ENCODE measurements around the gene MTHFD2L.
"Not testable (repeated sequence)": the region's sequence is repeated elsewhere in the genome, so short reads cannot be mapped to it uniquely, and the experiment has no call there.

MTHFD2L gene

DNA sequence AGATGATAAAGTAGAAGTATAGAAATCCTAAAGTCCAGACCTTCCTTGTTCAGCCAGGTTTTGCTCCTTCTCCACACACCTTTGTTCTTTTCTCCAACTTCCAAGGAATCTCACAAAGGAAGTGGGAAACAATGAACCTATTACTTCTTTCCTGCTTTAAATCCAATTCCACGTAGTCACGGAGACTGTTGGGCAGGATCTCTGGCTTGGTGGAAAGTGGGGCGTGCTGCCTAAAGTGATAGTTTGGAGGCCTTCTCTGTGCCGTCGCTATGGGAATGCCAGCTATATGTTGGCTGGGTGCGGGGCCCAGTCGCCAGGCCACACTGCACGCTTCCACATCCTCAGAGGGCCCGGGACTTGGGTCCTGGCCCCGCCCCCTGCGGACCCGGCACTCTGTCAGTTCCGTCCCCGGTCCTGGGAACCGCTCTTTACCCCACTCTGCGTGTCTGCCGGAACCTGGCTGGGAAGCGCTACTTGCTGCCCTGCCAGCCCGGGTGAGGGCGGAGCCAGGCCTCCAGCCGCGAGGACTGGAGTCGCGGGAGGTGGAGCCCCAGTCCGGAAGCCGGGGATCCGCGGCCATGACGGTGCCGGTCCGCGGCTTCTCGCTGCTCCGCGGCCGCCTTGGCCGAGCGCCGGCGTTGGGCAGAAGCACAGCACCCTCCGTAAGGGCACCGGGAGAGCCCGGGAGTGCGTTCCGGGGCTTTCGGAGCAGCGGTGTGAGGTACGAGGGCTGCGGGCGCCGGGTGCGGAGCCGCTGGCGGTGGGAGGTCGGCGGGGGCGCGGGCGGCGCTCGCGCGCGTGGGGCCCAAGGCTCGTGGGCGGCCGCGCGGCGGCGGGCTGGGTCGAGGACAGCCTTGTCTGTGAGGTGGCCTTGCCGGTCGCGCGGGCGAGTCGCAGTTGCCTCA is at the start of gene MTHFD2L:
MTHFD2L (plus strand) TSS at position 558 of the 905 bp plus-strand sequence; CDS start at position 579, 21 bp downstream.
- DNase-seq (ENCODE audit: low spot score), result peak; percentile 90

DNA sequence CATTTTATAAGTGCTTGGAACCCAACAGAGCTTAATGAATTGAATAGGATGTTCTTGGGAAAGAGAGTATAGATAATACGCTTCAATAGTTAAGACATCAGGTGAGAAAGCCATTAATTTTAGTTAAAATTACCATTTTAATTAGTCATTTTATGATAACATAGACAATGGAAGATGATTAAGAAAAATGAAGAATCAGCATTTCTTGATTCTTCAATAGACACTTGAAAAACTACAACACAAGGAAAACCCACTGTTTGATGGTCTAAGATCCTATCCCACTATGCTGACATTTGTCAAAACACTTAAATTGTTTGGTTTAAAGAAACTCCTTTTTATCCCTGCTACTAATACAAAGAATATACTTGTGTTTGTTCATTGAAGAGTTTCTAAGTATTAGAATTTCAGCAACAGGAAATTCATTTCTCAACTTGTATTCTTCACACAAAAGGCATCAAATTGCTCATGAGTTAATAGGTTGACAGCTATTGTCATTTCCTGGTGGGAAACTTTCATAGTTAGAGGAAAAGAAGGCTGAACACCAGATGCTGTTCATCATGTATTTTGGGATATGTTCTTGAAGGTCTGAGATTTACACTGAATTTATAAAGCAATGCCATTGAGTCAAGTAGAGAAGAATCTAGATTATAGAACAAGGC is 49.3 kb upstream of the MTHFD2L start:
- no peak for DNase-seq (ENCODE audit: low spot score)

DNA sequence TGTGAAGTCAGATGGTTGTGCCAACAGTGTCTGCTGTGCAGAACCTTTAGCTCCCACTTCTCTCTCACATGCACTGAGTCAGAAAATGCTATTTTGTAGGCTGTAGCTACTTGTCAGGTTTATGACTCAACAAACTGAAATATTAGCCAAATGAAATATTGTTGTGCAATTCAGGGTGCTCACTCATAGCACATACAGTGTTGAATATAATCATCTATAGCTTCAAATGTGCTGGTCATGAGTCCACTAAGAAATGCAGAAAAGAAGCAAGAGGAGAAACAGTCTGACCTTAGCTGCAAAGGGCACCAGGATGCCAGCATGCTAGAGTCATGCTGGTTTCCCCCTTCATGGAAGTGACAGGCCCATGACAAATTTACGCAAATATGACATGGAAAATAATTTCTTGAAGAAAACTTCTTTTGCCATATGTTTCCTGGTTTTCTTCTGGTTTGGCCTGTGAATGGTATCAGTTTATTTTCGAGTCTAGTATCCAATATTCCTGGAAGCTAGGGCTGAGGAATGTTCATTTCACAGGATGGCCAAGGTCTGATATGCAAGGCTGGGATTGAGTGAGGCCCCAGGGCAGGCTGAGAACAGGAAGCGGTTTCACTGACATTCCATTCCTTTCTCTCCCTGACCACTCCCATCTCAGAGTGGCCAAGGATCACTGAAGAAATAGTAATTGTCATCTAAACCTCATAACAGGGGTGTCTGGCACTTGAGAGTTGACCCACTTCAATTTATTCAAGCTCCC is 48.6 kb upstream of the MTHFD2L start:
- peak; percentile 96 for DNase-seq (ENCODE audit: low spot score)

DNA sequence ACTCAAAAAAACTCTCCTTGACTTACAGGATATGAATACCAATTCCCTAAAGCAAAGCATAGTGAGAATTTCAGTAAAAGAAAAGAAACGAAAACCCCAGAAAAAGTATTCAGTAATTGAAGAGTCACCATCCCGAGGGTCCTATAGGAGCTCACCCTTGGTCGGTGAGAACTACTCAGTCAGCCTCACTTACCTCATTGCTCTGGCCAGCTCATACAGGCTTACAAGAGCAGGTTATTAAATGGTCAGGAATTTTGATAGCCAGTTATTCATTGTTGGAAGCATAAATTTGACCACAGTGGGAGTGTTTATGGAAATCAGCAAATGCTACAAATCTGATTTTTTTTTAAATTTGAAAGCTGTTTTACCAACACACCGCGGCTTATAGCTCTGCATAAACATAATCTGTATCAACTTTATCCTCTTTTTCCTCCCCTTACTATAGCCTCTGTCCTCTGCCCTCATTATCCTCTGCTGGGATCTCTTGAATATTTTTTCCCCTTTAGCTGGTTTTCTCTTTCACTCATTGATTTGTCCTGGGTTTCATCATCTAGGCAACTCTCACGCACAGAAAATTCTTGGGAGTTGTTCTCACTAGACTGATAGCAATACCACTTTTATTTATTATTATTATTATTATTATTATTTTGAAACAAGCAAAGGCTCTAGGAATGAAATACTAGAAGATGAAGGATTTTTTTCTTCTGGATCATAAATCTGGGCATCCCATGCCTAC is 47.9 kb upstream of the MTHFD2L start:
- DNase-seq (ENCODE audit: low spot score), result peak; percentile 75

DNA sequence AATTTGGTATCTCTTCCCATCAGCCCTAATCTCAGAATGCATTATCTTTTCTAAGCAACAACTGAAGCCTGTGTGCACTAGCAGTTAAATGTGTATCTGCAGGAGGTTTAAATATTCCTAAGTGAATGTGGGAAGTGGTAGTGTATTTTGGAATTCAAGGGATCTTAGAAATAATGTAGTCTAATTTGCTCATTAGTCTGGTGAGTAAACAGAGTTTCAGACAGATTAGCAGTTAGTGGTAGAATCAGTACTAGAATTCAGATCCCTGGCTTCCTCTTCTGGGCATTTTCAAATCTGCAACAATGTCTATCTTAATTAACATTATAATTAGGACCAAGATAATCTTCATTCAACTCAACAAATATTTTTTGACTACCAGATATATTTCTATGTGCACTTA is 47.2 kb upstream of the MTHFD2L start:
- DNase-seq (ENCODE audit: low spot score), result no peak

DNA sequence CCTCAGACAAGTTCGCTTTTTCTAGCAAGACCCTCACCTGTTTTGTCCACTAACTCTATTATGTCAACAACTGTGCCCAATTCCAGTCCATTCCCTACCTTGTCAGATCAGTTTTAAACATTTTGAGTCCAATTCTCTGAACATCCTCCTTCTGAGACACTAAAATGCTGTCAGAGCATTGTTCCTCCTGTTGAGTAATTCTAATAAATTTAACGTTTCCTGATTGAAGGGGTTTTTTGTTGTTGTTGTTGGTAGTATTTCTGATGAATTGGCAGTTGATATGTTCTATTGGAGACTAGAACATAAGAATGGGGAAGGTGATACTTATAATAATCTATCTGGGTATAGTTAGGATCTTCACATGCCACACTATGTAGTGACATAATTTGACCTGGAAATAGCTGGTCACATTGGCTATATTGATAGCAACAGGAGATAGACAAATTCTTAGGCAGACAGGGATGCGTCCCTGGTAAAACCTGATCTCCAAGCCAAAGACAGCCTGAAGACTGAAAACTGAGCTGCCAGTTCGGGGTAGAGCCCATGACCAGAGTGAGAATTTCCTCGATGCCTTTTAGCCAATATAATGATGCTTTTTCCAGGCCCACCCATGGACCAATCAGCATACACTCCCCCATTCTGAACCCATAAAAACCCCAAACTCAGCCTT is 46.5 kb upstream of the MTHFD2L start:
- no peak for DNase-seq (ENCODE audit: low spot score)

DNA sequence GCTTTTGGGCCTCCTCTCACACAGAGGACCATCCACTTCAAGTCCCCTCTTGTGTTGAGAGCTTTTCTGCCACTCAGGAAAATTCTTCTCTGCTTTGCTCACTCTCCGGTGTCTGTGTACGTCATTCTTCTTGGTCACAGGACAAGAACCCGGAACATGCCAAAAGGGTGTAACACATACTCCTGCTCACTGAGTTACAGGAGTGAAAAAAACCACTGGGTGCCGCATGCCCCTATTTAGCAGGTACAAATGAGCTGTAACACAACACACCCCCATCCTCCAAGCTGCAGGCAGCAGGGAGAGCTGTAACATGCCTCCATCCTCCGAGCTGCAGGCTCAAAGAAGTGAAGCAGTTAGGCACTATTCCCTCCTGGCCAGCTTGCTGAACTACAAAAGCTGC is 45.9 kb upstream of the MTHFD2L start:
- DNase-seq (ENCODE audit: low spot score), result no peak

DNA sequence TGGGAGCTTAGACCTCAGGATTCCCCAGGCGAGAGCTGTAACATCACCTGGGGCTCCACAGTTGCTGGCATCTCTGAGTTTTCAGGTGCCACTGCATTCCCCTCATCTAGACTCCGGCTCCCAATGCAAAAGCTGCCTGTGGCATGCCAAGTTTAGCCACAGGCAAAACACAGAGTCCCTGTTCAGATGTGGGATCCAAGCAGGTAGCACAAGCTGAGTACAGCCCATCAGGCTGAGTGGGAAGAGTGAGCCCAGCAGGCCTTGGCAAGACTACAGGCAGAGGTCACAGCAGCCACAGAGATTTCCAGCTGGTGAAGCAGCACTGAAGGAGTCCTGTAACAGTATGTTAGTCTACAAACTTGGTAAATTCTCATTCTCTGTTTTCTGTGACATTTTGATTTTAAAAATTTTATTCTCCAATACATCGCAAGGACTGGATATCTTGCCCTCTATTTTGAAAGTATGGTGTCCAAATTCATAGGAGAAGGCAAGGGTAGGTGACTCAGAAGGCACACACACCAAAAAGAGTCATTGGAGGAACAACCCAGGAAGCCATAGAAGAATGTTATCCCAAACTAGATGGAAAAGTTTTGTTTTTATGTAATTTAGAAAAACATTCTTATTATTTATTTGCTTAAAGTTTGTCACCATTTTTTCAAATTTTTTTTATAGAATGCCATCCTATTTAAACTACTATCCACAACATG is 45.4 kb upstream of the MTHFD2L start:
- DNase-seq (ENCODE audit: low spot score), result no peak

DNA sequence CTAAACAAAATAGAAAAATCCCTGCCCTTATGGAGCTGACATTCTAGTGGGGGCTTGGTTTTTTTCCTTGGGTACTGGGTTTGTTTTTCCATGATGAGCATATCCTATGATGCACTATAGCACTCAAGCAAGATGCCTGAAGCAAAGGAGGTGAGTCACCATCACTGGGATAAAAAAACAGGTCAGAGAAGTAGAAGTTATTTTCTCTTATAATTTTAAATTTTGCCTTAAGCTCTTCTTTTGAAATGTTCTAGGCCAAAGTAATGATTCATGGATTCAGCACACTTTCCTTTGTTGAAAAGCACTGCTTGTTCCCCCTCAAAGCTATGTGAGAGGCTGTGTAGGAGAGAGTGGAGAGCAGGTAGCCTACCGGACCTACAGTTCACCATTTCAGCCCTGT is 43.7 kb upstream of the MTHFD2L start:
- DNase-seq (ENCODE audit: low spot score), result no peak

DNA sequence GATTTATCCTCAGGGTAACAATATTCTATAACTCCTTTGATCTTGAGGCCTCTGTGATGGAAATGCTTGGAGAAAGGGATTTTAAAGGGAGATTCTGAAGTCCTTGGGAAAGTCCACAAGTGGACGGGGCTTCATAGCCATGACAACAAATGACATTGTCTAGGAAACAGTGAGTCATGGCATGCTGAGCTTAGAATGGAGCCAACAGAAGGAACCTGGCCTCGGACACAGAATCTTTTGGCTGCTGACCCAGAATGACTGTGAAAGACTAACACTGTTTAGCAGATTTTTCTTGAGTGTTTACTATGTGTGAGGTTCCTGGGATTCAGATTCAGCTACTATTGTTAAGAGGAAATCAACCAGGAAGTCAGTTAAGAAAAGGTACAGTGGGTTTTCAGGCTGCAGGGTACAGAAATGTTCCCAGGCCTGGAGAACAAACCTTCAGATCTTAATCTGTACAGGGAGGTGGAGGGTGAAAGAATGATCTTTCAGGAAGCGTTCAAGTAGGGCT is 40.8 kb upstream of the MTHFD2L start:
- DNase-seq (ENCODE audit: low spot score), result peak; percentile 96

DNA sequence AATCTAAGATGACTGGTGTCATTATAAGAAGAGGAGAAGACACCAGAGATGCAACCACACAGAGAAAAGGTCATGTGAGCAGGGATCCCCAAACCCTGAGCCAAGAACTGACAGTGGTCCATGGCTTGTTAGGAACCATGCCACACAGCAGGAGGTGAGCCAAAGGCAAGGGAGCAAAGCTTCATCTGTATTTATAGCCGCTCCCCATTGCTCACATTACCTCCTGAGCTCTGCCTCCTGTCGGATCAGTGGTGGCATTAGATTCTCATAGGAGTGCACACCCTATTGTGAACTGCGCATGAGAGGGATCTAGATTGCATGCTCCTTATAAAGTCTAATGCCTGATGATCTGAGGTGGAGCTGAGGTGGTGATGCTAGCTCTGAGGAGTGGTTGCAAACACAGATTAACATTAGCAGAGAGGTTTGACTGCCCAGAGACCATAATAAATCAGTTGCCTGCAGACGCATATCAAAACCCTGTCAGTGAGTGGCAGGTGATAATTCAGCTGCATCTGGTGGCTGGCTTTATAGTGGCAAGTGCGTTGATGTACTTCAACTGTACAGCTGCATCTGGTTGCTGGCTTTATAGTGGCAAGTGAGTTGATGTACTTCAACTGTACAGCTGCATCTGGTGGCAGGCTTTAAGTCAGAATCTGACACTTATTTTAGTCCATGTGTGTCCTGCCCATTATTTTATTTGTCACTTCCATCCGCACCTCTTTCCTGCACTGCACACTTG is 39.1 kb upstream of the MTHFD2L start:
- no peak for DNase-seq (ENCODE audit: low spot score)

DNA sequence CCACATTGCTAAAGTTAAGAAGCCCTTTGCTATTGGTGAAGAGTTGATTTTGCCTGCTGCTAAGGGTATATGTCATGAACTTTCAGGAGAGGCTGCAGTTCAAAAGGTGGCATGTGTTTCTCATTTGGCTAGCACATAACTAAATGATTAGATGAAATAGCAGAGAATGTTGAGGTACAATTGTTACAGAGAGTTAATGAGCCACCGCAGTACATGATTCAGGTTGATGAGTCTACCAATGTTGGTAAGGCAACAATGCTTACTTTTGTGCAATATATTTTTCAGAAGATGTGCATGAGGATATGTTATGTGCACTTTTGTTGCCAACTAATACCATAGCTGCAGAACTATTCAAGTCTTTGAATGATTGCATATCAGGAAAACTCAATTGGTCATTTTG is 37.8 kb upstream of the MTHFD2L start:
- DNase-seq (ENCODE audit: low spot score), result no peak

DNA sequence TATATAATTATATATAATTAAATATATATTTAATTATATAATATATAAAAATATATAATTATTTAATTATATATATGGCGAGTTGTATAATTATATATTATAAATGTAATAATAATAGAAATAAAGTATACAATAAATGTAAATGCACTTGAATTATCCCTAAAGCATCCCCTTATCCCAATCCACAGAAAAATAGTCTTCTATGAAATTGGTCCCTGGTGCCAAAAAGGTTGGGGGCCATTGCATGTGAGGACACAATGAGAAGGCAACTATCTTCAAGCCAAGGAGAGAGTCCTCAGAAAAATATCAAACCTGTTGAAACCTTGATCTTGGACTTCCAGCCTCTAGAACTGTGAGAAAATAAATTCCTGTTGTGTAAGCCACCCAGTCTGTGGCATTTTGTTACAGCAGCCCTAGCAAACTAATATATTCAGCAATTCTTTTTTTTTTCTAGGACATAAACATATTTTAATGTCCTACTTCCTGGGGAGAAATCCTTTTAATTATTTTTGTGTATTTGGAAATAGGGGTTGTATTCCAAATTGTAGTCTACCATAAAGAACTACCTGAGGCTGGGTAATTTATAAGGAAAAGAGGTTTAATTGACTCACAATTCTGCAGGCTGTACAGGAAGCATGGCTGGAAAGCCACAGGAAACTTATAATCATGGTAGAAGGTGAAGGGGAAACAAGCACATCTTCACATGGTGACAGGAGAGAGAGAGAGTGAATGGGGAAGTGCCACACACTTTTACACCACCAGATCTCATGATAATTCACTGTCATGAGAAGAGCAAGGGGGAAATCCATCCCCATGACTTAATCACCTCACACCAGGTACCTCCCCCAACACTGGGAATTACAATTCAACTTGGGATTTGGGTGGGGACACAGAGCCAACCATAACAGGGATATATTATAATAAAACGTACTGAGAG is 36.0 kb upstream of the MTHFD2L start:
- no peak for DNase-seq (ENCODE audit: low spot score)

DNA sequence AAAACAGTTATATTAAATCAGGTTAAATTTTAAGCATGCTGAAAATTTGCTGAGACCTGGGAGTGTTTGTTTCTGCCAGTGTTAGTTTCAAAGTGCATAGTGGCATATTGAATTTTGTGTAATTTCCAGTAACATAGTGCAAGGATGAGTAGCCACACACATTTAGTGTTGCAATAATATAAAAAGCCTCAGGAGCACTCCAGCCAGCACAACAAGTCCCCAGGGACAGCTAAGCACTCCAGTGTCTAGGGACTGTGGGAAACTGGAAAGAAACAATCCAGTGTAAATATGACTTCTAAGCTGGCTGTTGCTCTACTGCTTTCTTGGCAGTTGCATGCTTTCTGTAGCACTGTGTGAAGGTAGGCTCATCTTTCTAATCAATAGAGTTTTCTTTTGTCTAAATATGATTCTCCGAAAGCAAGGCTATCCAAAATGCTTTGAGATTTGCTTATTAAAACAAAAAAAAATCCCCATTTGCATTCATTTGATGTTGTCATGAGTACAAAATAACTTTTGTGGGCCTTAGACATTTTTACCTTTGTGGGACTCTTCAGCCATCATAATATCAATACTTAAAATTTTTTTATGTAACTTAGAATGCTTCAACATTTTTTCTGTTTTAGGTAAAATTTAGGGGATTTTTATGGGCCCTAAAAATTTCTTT is 34.7 kb upstream of the MTHFD2L start:
- DNase-seq (ENCODE audit: low spot score), result no peak

DNA sequence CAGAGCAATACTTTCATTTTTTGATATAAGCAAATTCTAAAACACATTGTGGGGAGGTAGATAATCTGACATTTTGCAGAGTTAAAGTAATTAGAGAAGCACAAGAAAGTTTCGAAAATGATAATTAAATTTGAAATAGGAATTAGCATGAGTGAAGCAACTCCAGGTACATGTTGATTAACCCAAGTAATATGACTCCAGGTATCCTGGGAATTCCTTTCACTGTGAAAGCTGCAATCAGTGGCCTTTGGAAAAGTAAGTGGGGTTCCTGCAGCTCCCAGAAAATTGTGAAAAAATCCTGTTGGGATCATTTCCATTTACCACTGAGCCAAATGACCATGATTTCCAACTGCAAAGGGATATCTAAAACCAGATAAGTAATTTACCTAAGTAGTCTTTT is 32.9 kb upstream of the MTHFD2L start:
- no peak for DNase-seq (ENCODE audit: low spot score)

DNA sequence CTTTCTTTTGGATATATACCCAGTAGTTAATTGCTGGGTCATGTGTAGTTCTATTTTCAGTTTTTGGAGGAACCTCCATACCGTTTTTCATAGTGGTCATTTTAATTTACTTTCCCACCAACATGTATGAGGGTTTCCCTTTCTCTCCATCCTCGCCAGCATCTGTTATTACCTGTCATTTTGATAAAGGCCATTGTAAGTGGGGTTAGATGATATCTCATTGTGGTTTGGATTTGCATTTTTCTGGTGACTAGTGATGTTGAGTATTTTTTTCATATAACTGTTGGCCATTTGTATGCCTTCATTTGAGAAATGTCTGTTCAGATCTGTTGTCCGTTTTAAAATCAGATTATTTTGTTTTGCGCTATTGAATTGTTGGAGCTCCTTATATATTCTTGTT is 30.2 kb upstream of the MTHFD2L start:
- no peak for DNase-seq (ENCODE audit: low spot score)

DNA sequence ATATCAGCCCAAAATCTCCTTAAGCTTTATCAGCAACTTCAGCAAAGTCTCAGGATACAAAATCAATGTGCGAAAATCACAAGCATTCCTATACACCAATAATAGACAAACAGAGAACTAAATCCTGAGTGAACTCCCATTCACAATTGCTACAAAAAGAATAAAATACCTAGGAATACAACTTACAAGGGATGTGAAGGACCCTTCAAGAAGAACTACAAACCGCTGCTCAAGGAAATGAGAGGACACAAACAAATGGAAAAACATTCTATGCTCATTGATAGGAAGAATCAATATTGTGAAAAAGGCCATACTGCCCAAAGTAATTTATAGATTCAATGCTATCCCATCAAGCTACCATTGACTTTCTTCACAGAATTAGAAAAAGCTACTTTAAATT is 27.1 kb upstream of the MTHFD2L start:
- not testable (repeated sequence) for DNase-seq (ENCODE audit: low spot score)

DNA sequence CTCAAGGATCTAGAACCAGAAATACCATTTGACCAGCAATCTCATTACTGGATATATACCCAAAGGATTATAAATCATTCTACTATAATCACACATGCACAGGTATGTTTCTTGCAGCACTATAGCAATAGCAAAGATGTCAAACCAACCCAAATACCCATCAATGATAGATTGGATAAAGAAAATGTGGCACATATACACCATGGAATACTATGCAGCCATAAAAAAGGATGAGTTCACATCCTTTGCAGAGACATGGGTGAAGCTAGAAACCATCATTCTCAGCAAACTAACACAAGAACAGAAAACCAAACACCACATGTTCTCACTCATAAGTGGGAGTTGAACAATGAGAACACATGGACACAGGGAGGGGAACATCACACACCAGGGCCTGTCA is 25.7 kb upstream of the MTHFD2L start:
- DNase-seq (ENCODE audit: low spot score), result not testable (repeated sequence)

Measured in kidney capillary endothelial cell (primary cell).